Measurements from ENCODE around the gene CCL16.
"Not testable (repeated sequence)": the region's sequence is repeated elsewhere in the genome, so short reads cannot be mapped to it uniquely, and the experiment has no call there.

Gene CCL16

DNA sequence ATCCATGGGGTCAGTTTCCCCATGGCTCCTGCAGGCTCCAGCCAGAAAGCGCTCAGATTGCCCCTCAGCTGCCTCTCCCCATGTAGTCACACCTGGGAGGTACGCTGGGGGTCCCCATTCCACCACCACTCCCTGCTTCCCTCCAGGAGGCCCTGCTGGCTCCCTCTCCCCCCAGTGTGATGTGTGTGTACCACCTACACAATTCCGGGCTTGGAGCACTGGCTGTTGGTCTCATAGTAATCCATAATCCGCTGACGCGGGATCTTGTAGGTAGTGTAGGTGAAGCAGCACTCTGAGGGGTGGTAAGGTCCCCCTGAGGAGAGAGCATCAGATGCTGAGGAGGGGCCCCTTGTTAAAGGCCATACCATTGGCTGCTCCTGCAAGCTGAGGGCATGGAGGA, 2.8 kb upstream of the CCL16 start:
- no peak for DNase-seq (ENCODE audit: low spot score)

DNA sequence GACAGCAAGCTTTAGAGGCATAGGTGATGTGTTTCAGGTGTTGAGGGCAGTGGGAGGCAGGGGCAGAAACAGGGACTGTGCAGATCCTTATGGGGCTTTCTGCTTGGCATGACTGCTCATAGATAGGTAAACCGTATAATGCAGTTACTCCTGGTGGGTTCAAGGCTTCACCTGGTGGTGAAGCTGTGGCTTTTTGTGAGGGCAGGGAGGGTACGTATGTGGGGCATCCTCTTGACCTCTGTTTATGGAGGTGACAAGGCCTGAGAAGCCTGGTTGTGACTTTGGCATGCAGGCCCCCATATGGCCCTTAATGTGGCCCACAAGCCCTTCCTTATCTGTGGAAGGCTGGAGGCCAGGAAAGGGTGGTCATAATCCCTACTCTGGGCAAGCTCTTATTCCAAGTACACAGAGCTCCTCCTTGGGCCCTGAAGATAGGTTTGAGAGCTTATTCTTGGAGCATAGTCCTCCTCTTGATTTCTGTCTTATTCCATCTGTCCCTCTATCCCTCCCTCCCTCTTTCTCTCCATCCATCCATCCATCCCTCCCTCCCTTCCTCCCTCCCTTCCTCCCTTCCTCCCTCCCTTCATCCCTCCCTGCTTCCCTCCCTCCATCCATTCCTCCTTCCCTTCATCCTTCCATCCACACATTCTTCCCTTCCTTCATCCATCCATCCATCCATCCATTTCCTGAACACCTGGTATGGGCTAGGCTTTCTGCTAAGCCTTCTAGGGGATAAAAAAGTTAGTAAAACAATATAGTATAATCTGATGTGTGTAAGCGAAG, 1.3 kb upstream of the CCL16 start:
- DNase-seq (ENCODE audit: low spot score), result no peak

DNA sequence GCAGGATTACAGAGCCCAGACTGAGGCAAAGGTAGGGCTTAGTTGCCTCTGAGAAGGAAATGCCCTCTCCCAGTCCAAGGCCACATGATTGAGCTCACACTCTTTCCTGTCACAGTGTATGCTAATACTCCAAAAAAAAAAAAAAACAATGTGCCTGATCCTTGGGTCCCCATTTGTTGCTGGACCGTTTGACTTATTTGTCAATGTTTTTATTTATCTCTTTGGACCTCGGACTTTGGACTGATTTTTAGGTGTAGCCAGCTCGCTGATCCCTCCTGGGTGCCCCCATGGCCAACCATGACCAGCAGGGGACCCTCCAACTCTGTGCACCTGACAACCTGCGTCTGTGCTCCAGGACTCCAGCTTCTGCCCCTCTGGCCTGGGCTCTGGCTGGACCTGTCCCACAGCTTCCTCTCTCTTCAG, 622 bp upstream of the CCL16 start:
- DNase-seq (ENCODE audit: low spot score), result peak; percentile 11

DNA sequence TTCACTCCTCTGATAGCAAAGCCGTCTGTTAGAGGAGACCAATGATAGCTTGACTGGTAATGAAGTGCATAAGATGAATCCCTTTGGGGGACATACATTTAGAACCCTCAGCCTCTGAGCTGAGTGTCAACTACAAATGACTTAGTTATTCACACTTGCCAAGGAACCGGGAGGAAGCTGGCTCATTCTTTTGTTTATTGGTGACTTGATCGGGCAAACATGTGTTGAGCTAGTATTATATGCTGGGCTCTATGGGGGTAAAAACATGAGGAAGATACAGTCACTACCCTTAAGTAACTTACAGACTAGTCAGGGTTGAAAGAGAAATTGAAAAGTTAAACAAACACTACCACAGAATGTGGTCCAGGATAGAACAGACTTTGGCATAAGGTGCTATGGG, 3.0 kb downstream of the CCL16 start:
- DNase-seq (ENCODE audit: low spot score), result no peak

DNA sequence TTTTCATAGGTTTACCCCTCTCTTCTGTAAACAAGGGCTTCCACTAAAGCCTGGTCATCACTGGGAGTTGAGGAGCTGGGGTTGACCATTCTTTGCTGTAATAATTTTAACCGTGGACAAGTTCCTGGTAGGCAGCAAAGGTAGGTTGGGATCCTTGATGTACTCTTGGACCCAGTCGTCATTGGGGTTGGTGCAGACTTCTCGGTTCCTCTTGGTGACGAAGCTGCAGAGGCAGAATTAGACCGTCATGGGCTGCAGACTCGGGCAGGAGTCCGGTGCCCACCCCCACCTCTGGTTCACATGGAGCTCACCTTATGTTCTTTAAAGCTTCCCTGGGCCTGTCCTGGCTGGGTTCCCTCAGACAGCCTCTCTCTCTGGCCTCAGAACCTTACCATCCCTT, 3.8 kb downstream of the CCL16 start:
- DNase-seq (ENCODE audit: low spot score), result no peak

DNA sequence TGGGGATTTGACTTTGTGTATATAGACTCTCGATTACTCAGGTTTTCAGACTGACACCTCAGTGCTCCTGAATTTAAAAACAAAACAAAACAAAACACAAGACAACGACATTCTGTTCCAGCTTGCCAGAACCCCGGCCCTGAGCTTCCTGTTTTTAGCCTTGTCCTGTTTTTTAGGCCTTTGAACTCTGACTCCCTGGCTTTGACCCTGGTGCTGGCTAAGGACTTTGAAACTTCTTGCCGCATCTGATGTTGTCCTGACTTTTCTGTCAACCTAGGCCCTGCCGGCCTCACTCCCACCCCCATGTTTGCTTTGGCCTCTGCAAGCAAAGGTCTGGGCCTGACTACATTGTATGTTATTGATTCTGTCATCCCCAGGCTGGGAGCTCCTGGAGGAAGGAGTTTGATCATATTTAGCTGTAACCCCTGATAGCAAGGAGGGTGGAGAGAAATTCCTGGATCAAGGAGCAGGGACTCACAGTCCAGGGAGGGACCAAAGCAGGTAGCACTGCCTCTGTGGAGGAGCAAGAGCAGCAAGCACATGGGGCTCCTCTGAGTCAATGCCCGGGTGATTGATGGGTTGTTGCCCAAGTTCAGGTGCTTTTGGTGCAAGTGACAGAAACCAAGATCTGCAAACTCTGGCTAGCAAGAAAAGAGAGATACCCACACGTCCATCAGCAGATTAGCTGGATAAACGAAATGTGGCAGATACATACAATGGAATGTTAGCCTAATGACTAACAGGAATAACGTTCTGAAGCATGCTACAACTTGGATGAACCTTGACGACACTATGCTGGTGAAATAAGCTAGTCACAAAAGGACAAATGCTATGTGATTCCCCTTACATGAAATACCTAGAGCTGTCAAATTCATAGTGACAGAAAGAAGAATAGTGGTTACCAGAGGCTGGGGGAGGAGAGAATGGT, 7.7 kb downstream of the CCL16 start:
- DNase-seq (ENCODE audit: low spot score), result no peak

DNA sequence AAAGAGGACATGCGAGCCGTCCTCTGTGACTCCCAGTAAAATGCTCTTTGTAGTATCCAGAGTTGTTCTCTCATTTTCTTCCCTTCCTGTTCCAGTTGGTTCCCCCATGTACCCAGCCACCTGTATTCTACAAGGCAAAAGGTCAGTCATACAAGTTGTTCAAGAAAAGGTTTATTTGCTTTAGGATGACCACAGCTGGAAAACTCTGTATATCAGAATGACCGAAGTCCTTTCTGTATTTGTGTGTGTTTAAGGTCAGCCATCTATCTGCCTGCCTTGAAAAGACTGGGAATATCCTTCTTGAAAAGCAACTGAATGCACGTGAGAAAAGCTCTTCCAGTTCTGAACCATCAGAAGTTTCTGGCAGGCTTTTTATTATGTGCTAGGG, 8.4 kb downstream of the CCL16 start:
- no peak for DNase-seq (ENCODE audit: low spot score)

DNA sequence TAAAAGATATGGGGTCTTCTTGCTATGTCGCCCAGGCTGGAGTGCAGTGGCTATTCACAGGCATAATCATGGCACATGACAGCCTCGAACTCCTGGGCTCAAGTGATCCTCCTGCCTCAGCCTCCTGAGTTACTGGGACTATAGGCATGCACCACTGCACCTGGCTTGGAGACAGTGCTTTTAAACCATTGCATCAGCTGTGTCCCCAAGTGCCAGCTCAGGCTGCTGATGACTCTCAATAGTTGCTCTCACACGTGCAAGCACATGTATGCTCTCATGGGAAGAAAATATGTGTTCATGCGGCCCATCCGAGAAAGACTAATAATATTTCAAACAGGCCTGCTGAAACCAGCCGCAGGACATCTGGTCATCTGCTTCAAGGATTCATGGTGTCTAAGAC, 8.8 kb downstream of the CCL16 start:
- no peak for DNase-seq (ENCODE audit: low spot score)

DNA sequence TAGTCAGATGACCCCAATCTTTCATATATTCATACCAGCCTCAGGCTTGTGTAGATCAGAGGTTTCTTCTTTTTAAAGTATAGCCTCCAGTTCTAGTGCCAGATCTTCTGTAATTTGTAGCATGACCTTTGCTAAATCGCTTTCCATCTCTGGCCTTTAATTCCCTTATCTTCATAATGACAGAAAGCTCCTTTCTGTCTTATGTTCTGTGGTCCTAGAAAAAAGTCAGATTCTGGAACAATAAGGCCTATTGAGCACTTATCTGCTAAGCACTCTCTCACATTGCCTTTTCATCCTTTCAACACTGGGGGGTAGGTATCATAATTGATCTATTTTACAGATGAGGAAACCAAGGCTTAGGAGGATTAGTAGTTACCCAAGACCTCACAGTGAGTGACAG, 9.2 kb downstream of the CCL16 start:
- no peak for DNase-seq (ENCODE audit: low spot score)

DNA sequence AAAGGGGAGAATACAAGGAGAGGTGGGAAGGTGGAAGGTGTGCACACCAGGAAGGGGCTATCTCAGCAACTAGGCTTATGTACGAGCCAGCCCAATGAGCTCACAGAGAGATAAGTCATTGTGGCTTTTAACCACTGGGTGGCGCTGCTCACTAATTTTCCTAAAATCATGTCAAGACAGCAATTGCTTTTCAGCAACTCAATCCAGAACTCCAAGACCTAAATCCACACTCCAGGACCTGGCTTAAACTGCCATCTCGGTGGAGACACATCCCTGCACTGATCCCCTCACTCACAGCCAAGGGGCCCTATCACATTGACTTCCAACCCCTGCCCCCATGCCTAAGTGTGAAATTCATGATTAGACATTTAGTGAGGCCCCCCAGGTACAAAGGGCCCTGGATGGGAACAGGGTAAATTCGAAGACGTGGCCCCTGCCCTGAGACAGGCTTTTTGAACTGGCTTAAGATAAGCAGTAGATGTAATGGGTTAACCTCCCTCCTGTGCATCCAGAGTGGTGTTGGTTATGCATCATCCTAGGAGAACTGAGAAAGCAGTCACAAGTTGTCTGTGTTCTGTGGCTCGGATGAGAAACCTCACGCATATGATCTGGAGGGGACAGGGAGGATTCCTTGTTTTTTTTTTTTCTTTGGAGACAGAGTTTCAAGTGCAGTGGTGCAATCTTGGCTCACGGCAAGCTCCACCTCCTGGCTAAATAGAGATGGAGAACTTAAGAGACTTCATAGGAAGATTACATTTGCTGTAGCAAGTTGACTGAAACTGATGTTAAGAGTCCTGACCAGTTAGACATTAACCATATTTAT, 11.5 kb downstream of the CCL16 start:
- peak; percentile 64 for DNase-seq (ENCODE audit: low spot score)

DNA sequence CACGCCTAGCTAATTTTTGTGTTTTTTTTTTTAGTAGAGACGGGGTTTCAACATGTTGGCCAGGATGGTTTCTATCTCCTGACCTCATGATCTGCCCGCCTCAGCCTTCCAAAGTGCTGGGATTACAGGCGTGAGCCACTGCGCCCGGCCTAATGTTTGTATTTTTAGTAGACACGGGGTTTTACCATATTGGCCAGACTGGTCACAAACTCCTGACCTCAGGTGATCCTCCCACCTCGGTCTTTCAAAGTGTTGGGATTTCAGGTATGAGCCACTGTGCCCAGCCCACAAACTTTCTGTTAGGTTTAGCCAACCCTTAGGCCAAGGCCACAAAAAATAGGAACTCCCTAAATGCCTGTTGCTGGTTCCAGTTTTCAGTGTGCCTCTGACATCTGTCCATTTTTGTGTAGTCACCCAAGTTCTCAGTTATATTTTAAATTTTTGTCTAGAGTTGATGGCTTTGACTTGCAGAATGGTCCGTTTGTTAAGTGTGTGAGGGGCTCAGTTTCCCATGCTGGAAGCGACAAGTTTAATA, 12.7 kb downstream of the CCL16 start:
- DNase-seq (ENCODE audit: low spot score), result no peak

DNA sequence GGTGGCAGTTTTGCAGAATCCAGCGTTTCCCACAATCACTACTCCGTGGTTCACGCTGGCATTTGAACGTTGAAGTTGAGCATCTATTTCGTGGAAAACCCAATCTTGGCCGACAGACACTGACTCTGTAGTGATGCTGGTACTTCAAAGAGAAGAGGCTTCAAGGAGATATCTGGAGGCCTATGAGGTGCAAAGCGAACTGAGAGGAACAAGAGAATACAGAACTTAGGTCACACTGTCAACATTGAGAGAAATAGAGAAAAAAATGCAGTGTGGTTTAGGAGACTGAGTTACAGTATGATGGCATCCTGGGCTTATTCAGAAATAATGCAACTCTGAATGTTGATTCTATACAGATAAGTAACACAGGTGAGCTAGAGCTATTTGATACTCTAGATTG, 16.0 kb downstream of the CCL16 start:
- DNase-seq (ENCODE audit: low spot score), result no peak

DNA sequence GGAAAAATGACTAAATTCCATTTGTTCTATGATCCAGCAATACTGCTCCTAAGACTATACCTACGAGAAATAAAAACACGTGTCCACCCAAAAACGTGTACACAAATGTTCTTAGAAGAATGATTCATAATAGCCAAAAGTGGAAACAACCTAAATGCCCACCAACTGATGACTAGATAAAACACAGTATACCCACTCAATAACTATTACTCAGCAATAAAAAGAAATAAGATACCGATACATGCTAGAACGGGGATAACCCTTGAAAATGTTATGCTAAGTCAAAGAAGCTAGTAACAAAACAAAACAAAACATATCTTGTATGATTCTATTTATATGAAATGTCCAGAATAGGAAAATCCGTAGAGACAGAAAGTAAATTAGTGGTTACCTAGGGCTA, 17.6 kb downstream of the CCL16 start:
- no peak for DNase-seq (ENCODE audit: low spot score)

DNA sequence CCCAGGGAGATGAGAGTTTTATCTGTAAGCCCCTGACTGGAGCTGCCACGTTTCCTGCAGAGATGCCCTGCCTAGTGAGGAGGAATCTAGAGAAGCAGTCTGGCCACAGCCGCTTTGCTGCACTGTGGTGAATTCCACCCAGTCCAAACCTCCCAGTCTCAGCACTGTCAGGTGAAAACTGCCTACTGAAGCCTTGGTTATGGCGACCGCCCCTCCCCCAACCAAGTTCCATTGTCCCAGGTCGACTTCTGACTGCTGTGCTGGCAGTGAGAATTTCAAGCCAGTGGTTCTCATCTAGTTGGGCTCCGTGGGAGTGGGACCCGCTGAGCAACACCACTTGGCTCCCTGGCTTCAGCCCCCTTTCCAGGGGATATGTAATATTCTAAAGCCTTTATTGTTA, 27.6 kb downstream of the CCL16 start:
- no peak for DNase-seq (ENCODE audit: low spot score)

DNA sequence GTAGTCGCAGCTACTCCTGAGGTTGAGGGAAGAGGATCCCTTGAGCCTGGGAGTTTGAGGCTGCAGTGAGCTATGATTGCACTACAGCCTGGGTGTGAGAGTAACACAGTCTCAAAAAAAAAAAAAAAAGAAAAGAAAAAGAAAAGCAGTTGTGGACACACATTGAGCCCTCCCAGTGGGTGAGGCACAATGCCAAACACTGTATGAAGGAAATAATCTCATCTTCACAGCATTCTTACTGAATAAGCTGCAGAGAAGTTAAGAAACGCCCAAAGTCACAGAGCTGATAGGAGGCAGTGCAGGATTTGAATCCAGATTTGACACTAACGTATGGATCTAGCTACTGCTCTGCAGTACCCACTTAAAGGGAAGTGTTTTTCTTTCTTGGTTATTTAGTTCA, 31.9 kb downstream of the CCL16 start:
- no peak for DNase-seq (ENCODE audit: low spot score)

DNA sequence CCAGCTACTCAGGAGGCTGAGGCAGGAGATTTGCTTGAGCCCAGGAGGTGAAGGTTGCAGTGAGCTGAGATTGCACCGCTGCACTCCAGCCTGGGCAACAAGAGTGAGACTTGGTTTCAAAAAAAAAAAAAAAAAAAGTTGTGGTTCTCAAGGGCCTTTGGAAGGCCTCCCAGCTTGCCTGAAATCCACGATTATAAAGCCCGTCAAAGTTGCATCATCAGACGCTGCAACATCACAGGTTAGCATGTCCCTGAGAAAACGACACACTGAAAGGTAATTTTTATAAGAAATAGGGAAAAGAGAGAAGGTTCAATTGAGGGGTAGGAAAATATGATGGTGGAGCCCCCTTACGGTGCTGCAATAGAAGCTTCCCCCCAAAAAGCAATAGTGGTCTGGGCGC, 33.2 kb downstream of the CCL16 start:
- DNase-seq (ENCODE audit: low spot score), result no peak

DNA sequence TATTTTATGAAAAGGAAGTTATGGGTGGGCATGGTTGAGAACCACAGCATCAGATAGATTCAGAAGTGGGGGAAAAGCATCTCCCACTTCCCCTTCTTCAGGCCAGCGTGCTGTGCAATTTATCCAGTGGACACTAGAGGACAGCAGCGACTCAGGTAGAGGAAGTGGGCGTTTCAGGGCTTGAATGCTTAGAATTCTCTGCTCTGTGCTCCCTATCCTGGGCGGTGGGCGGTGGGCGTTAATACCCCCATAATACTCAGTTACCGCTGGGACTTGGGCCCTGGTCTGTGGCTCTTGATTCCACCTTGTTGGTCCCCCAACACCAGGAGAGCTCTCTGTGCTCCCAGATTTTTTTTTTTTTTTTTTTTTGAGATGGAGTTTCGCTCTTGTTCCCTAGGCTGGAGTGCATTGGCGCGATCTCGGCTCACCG, 34.1 kb downstream of the CCL16 start:
- DNase-seq (ENCODE audit: low spot score), result peak; percentile 59

DNA sequence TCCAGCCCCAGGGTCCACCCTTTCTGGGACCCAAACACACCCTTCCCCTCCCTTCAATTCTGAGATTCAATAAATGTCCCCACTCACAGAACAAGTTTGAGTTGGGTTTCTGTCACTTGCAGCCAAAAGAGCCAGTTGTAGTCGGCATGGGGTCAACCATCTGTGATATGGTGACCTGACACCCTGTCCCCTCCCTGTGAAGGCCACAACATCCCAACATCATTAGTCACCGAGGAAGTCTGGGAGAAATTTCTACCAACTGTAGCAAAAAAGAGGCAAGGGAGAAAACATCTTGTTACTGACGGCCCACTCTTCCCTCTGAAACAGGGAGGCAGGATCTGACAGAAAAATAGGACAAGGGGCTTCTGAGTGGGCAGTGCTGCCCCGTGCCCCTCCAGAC, 37.1 kb downstream of the CCL16 start:
- DNase-seq (ENCODE audit: low spot score), result peak; percentile 6

DNA sequence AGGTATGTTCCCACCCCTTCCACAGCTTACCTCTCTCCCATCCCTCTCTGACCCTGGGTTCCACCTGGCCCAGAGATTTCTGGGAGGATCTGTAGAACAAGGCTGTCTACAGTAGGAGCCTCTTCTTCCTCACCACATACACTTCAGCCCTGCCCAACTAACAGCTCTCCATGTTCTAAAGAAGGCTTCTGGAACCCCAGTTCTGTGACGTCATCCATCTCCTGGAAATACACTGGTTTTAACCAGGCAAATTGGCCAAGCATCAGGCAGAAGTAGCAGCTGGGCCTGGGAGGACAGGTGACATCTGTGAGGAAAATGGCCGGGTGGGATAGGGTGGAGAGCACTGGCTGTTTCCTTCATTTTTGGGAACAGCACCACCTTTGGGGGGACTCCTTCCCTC, 37.8 kb downstream of the CCL16 start, which contains the start of gene LYZL6:
Gene LYZL6 (minus strand): TSS at position 177 of the 400 bp plus-strand sequence. CDS start 4,357 bp downstream, outside the sequence.
- no peak for DNase-seq (ENCODE audit: low spot score)

DNA sequence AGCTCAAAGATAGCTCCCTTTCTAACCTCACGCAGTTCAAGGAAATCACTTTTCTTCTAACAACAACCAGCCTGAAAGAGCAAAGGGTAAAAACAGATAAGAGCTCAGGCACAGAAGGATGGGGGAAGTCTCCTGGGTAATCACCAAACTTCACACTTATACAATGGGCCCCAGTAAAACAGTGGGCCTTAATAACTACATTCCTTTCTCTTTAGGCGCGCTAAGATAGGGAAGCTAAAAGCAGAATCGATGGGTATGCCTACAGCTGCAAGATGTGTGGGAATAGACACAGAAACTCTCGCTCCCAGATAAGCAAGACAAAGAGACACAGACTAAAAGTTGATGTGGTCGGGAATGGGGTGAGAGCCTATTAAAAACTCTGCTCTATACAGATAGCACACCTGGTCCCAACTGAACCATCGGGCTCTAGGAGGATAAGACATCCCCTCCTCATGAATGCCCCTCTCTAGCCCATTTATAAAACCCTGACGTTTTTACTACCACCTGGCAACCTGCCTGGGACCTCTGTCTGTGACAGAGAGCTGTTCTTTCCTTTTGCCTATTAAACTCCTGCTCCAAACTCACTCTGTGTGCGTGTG, 38.6 kb downstream of the CCL16 start:
- no peak for DNase-seq (ENCODE audit: low spot score)

DNA sequence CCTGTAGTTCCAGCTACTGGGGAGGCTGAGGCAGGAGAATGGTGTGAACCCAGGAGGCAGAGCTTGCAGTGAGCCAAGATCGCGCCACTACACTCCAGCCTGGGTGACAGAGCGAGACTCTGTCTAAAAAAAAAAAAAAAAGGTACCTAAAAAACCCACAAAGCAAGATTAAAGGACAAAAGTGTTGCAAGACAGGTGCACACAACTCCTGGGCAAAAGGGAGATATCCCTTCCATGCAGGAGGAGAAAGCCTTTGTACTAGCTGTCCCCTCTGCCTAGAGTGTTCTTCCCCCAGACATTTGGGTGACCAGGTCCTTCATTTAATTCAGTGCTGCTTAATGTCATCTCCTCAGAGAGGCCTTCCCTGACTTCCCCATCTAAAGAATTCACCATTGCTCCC, 42.8 kb downstream of the CCL16 start:
- DNase-seq (ENCODE audit: low spot score), result not testable (repeated sequence)

DNA sequence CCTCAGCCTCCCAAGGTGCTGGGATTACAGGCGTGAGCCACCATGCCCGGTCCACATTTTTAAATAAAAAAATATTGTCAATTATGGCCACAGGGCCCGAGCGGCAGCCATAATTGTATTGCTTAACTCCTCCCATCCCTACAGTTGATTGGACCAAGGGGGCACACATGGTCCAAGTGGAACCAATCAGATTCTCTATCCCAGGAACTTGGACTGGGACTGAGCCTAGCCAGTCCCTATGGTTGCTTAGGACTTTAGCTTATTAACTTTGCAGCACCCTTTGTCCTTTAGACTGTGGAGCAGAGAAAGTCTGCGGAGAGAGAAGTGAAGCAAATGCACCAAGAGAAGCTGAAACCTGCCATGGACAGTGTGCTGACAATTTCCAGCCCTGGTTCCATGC, 45.2 kb downstream of the CCL16 start:
- no peak for DNase-seq (ENCODE audit: low spot score)
